SJCRH30 (cell line): Measurements from ENCODE around the gene SYCP2. TPM values are rescaled to one million over a fixed set of nuclear protein-coding genes. Genes with fewer than 3 reads are reported as not detected.

Source experiments
- DNase-seq, 2 experiments: peaks; one replicate each; pipeline ENCODE4 v3.0.0-alpha.2; 2015 to 2020
- H3K27ac ChIP-seq: fragments of 250-450 bp; sonication (Bioruptor Pico); 2 replicates; pipeline ENCODE4 v1.5.1; 2020; ENCODE audit warnings: mild to moderate bottlenecking, moderate library complexity
- H3K27me3 ChIP-seq: fragments of 250-450 bp; sonication (Bioruptor Pico); 2 replicates; pipeline ENCODE4 v1.5.1; 2020; ENCODE audit warnings: mild to moderate bottlenecking, moderate library complexity
- H3K36me3 ChIP-seq: fragments of 250-450 bp; sonication (Bioruptor Pico); 2 replicates; pipeline ENCODE4 v1.5.1; 2020; ENCODE audit warnings: mild to moderate bottlenecking, moderate library complexity
- H3K4me1 ChIP-seq: fragments of 250-450 bp; sonication (Bioruptor Pico); 2 replicates; pipeline ENCODE4 v1.5.1; 2020; ENCODE audit warnings: mild to moderate bottlenecking, moderate library complexity
- H3K4me3 ChIP-seq: fragments of 250-450 bp; sonication (Bioruptor Pico); 2 replicates; pipeline ENCODE4 v1.5.1; 2020; ENCODE audit warnings: mild to moderate bottlenecking, moderate library complexity
- H3K9me3 ChIP-seq: fragments of 250-450 bp; sonication (Bioruptor Pico); replicated peaks from 2 replicates; pipeline ENCODE4 v1.5.1; 2020; ENCODE audit warnings: mild to moderate bottlenecking, moderate library complexity
- total RNA-seq: library from RNA; depleted of rRNA; stranded (reverse); fragments of >200 nt; shearing (Covaris generic); gene quantifications from 2 replicates; pipeline ENCODE4 v1.2.3, GENCODE V29; 2014

Gene SYCP2
- total RNA-seq, 1 experiment from 2014 or later: 0.75 TPM

DNA sequence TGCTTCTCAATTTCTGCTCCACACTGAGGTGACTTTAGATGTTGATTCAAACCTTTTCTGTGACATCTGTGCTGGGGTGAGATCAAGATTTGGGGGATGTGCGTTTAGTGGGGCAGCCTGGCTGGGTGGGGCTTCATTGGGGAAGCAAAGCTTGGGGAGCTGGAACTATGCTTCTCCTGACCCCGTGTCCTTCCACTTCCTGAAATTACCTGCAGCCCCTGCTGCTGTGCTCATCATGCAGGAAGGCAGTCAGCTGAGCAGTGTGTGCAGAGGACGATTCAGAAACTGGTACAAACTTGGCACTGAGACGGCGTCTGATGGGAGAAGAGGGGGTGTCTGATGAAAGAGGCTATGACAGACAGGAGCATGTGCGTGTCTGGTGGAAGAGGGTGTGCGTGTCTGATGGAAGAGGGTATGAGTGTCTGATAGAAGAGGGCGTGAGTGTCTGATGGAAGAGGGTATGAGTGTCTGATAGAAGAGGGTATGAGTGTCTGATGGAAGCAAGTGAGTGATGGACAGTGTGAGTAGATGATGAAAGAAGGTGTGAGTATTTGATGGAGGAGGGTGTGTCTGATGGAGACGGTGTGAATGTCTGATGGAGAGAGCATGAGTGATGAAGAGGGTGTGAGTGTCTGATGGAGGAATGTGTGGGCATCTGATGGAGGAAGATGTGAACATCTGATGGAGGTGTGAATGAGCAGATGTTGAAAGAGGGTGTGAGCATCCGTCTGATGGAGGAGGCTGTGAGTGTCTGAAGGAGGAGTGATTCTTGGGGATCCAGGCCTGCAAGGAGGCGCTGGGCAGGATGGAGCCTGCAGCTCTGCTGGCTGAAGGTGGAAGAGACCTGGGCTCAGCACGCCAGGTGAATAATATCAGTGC lies 103.4 kb downstream of the SYCP2 start:
- no peaks in the 10 kb centered on the region for H3K36me3 ChIP-seq
- H3K27me3 ChIP-seq: peaks cover 46% of the 10 kb centered on the region
- H3K4me1 ChIP-seq: peaks cover 6% of the 10 kb centered on the region
- no peaks in the 10 kb centered on the region for H3K9me3 ChIP-seq
- no peak overlapping the region for H3K27ac ChIP-seq
- H3K4me3 ChIP-seq: no peak overlapping the region
- DNase-seq: no peak

DNA sequence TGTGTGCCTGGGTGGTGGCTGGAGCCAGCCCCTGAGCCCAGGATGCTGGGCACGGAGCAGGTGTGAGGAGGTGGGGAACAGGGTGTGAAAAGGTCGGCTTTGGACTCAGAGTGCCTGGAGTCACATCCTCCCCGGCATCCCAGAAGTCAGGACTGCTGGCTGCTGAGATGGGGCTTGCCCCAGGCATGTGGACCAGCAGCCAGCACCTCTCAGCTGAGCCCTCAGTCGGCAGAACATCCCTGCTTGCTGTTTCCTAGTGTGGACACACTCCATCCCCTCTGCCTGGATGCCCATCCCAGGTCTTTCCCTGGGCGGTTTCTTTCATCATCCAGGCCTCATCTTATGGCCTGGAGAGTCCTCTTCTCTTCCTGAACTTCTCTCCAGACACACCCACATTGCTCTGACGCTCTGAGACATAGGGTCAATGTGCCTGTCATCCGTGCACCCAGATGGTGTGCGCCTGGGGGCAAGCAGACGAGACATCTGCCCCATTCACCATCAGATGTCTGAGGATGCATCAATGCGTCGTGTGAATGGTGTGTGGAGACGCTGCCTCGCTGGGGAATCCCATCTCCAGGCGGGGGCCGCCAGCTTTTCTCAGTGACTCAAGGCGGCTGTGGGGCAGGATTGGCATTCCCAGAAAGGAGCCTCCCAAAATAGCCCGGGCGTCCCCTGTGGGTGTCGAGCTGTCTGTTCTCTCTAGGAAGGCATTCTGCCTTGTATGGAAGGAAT lies 104.2 kb downstream of the SYCP2 start:
- Histone ChIP-seq H3K9me3 (no peaks in the 10 kb centered on the region), H3K36me3 (no peaks in the 10 kb centered on the region), H3K27me3 (peaks cover 49% of the 10 kb centered on the region), H3K27ac (no peak overlapping the region), H3K4me3 (no peak overlapping the region), H3K4me1 (no peaks in the 10 kb centered on the region)
- DNase-seq: no peak

DNA sequence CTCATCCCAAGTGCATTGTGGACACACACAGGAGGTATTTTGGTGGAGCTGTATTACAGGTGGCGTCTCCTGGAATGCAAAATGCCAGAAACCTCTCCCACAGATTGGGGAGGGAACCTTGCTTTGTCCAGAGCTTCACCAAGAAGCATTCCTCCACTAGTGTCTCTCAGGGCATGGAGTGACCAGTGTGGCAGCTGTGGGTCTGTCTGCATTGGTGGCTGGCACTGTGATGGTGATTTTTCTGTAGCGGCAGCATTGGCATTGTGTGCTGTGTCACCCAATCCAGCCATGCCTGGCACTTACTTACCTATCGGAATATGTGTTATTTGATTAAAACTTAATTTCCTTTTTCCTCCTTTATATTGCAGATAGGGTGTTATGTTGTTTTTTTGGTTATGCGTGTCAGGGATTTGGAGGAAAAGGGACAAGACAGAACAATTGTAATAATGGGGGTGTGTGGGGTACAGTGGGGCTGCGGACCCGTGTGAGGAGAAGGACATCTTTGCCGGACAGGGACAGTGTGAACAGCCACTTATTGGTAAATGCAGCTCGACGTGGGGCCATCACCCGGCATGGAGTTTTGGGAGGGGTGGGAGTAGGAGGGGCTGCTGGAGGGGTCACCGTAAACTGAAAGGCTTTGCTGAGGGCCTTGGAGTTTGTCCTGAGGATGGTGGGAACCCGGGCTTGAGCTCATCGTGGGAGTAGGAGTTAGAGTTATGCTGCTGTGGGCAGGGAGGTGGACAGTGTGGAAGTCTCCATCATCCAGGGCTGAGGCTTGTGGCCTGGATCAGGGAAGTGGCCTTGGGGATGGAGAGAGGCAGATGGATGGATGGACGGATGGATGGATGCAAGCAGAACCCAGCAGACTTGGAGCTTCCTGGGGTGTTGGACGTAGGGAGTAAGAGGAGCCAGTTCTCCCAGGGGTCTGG lies 105.0 kb downstream of the SYCP2 start:
- Histone ChIP-seq H3K4me3 (no peak overlapping the region), H3K36me3 (no peaks in the 10 kb centered on the region), H3K27me3 (peaks cover 54% of the 10 kb centered on the region), H3K9me3 (no peaks in the 10 kb centered on the region), H3K27ac (no peak overlapping the region), H3K4me1 (no peaks in the 10 kb centered on the region)
- DNase-seq: no peak

DNA sequence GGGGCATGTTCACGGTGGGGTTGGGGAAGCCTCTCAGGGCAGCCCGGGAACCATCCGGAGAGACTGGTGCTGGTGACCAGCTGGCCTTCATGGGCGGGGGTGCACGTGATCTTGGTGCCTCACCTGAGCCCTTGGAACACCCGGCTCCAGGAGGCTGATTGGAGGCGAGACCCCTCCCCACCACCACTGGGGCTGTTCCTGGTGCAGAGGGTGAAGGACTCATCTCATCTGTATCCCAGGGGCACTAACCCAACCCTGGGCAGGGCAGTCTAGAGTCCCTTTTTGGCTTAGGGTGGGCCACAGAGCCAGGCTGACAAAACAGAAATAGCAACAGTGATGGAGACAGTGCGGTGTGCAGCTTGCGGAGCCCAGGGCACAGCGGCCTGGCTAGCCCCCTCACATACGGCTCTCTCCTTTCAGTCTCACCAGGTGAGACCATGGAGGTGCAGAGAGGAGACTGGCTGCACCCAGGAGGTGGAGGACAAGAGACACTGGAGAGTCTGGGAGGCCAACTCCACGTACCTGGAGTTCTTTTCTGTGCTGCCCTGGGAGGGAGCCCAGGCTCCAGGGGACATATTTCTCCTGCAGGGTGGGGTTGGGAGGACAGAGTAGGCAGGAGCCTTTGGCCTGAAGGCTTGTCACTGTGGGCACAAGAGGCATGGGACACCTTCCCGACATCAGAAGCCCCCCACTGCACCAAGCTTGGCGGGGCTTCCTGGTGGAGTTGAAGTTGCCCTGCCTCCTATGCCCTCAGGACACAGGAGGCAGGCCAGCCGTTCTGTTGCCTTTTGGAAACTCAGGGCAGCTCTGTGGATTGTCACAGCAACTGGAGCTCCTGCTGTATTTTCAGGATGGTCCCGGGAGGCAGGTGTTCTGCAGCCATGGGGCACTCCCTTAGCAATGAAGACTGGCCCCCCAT lies 106.0 kb downstream of the SYCP2 start:
- H3K36me3 ChIP-seq: no peaks in the 10 kb centered on the region
- DNase-seq: no peak
- no peak overlapping the region for H3K27ac ChIP-seq
- no peaks in the 10 kb centered on the region for H3K4me1 ChIP-seq
- no peak overlapping the region for H3K4me3 ChIP-seq
- H3K9me3 ChIP-seq: no peaks in the 10 kb centered on the region
- peaks cover 58% of the 10 kb centered on the region for H3K27me3 ChIP-seq

DNA sequence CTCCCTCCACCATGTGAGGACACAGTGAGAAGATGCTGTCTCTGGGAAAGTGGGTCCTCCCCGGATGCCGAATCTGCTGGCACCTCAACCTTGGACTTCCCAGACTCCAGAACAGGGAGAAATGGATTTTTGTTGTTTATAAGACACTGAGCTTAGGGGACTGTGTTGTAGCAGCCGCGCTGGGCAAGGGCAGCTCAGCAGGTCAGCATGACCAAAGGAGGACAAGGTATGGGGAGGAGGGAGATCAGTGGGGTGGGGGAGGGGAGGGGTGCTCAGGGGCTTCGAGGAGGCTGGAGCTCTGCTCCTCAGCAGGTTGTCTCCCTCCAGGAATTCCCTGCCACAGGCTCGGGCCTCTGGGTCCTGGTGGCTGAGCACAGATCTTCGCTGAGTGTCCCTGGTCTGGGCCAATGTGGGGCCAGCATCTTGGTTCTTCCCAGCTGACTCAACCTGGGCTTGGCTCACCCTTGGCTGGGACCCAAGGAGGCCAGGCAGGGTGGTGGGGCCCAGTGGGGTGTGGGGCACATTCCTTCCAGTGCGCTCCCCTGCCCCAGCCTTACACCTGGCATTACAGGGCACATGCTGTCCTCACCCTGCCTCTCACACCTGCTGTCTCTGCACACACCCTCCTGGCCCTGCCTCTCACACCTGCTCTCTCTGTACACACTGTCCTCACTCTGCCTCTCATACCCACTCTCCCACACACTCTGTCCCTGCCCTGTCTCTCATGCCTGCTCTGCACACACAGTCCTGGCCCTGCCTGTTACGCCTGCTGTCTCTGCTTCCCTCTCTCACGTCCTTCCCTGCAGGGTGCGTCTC lies 107.3 kb downstream of the SYCP2 start:
- no peaks in the 10 kb centered on the region for H3K9me3 ChIP-seq
- no peaks in the 10 kb centered on the region for H3K36me3 ChIP-seq
- DNase-seq: no peak
- H3K27me3 ChIP-seq: peaks cover 52% of the 10 kb centered on the region
- no peaks in the 10 kb centered on the region for H3K4me1 ChIP-seq
- no peak overlapping the region for H3K4me3 ChIP-seq
- no peak overlapping the region for H3K27ac ChIP-seq

DNA sequence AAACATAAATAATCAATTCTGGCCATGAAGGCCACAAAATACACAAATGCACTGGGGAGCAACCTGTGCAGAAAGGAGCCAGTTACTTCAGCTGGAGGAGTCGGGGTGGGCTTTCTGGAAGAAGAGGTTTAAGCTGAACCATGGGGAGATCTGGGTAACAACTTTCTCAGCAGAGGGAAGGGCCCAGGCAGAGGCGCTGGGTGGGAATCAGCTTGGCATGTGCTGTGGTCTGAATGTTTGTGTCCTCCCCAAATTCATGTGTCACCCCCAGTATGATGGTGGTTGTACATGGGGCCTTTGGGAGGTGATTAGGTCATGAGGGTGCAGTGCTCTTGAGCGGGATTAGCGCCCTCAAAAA lies 107.9 kb downstream of the SYCP2 start:
- Histone ChIP-seq H3K36me3 (no peaks in the 10 kb centered on the region), H3K4me3 (no peak overlapping the region), H3K4me1 (no peaks in the 10 kb centered on the region), H3K9me3 (no peaks in the 10 kb centered on the region), H3K27ac (no peak overlapping the region), H3K27me3 (peaks cover 46% of the 10 kb centered on the region)
- DNase-seq: no peak

DNA sequence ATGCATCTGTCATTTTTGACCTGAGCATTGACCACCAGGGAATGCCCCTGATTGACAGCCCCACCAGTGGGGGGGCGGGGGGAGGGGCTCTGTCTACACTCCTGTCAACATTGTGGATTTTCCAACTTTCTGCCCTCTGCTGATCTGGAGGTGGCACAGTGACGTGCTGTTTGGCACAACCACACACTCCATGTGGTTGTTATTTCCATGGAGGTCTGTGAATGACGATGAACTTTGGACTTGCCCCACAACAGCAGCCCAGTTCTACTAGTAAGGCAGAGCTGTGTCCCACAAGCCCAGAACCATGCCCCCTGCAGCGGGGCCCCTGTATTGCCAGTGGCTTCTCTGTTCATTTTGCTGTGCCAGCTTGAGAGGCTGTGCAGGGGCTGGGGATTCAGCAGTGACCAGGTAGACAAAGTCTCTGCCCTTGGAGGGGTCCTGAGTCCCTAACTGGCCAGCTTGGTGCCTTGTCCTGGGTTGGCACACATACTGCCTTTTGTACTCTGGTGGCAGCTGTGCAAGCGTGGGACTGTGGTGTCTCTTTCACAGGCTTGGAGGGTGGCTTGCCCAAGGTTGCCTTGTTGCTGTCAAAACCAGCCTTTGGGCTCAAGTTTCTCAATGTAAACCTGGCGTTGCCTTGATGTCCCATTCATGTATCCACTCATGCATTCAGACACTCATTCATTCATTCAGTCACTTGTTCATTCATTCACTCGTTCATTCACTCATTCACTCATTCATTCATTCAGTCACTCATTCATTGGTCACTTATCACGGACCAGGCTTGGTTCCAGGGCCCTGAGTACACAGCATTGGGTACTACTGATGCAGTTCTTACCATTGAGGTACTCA lies 108.5 kb downstream of the SYCP2 start:
- Histone ChIP-seq H3K27me3 (peaks cover 45% of the 10 kb centered on the region), H3K4me1 (no peaks in the 10 kb centered on the region), H3K36me3 (no peaks in the 10 kb centered on the region), H3K4me3 (no peak overlapping the region), H3K27ac (no peak overlapping the region), H3K9me3 (no peaks in the 10 kb centered on the region)
- no peak for DNase-seq

DNA sequence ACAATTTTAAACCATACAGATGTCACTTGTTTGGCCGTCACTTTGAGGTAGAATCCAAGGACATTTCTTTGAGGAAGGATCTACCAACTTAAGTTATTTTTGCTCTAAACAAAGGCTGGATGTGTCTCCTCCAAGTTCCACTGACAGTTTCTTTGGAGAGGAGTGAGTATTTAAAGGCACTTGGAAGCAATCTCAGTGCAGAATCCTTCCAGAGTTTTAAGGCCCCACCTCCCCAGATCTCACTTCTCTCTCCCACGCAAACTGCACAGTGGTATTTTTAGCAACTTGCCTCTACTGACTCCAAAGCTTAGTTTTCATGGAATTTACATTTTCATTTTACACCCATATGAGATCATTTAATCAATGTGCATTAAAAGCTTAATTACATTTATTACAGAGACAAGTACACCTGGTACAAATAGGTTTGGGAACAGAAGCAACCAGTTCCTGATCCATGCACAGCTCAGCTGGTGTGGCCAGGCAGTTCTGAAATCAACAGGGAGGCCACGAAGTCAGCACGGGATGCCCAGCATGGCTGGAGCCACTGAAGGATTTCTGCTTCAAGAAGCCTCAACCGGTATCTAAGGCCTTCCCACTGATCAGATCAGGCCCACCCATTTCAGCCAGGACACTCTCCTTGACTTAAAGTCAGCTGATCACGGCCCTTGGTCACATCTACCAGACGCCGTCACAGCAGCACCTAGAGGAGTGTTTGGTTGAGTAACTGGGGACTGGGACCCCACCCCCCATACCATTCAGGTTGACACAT lies 109.8 kb downstream of the SYCP2 start:
- Histone ChIP-seq H3K36me3 (no peaks in the 10 kb centered on the region), H3K9me3 (no peaks in the 10 kb centered on the region), H3K4me1 (no peaks in the 10 kb centered on the region), H3K27ac (no peak overlapping the region), H3K4me3 (no peak overlapping the region), H3K27me3 (peaks cover 42% of the 10 kb centered on the region)
- no peak for DNase-seq

DNA sequence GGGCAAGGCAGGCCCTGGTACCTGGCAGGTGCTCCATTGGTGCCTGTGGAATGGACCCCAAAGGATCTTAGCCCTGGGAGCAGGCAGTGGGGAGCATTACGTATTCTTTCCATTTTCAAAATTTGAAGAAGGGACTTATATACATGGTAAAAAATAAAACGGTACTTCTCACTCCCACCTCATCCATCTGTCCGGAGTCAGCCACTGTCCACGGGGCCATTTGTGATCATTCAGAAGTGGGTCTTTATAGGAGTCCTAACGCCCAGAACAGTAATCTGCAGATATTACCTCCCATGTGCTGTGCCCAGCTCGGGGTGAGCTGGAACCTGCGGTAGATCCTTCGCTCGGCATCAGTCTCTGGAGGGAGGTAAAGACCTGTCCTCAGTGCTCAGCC lies 110.4 kb downstream of the SYCP2 start:
- no peak overlapping the region for H3K4me3 ChIP-seq
- no peak overlapping the region for H3K27ac ChIP-seq
- H3K36me3 ChIP-seq: no peaks in the 10 kb centered on the region
- peaks cover 42% of the 10 kb centered on the region for H3K27me3 ChIP-seq
- H3K4me1 ChIP-seq: no peaks in the 10 kb centered on the region
- H3K9me3 ChIP-seq: no peaks in the 10 kb centered on the region
- no peak for DNase-seq

DNA sequence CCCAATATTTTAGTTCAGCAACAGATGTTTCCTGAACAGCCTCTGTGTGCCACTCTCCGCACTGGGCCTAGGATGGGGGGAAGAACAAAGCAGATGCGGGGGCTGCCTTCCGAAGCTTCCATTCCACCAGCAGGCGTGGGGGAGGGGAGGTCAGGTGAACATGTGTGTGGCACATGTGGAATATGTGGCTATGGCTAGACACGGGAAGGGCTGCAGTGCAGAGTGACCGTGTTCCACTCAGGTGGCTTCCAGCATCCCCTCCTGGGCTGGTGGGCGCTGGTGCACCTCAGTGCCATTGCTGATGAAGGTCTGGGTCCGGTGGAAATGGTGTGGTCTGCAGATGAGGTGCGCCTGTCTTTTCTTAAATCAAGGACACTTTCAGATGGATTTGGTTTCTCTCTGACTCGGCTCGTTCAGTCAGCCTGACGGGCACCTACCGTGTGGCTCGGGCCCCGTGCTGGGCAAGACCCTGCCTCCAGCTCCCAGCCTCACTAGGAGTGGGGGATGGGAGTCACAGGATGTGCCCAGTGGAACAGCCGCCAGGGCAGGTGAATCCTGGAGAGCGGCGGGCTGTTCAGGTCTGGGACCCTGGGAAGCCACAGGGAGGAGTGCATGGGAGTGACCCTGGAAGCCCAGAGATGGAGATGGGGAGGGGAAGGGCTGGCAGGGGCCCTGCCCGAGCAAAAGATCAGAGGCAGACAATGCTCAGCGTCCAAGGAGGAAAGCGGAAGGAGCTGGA lies 111.0 kb downstream of the SYCP2 start:
- no peaks in the 10 kb centered on the region for H3K9me3 ChIP-seq
- H3K4me1 ChIP-seq: no peaks in the 10 kb centered on the region
- no peak overlapping the region for H3K4me3 ChIP-seq
- peaks cover 42% of the 10 kb centered on the region for H3K27me3 ChIP-seq
- no peak overlapping the region for H3K27ac ChIP-seq
- no peaks in the 10 kb centered on the region for H3K36me3 ChIP-seq
- no peak for DNase-seq

DNA sequence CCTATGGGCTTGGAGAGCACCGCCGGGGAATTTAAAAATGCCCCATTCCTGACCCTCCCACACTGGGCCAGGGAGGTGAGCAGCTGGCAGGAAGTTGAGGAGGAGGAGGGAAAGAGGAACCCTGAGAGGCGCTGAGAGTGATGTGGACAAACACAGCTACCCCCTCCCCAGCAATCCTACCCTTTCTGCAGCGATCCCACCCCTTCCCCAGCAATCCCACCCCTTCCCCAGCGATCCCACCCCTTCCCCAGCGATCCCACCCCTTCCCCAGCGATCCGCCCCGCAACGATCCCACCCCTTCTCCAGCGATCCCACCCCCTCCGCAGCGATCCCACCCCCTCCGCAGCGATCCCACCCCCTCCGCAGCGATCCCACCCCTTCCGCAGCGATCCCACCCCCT lies 111.6 kb downstream of the SYCP2 start:
- peaks cover 43% of the 10 kb centered on the region for H3K27me3 ChIP-seq
- DNase-seq: no peak
- H3K9me3 ChIP-seq: no peaks in the 10 kb centered on the region
- no peaks in the 10 kb centered on the region for H3K4me1 ChIP-seq
- H3K27ac ChIP-seq: no peak overlapping the region
- no peak overlapping the region for H3K4me3 ChIP-seq
- no peaks in the 10 kb centered on the region for H3K36me3 ChIP-seq

DNA sequence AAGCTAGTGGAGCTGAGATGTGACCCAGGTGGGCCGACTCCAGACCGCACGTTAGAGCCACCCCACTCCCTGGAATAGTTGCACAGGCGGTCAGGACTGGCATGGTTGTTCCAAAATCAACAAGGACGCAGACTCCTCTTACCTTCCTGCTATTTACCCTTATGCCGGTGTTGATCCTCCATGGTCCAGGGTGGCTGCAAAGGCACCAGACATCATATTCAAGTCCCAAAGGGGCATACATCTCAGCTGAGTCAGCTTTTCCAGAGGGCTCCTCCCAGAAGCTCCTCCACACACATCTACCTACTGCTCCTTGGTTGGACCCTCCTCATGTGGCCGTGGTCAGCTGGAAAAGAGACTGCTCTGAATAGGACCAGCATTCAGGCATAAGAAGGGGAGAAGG lies 112.2 kb downstream of the SYCP2 start:
- H3K9me3 ChIP-seq: no peaks in the 10 kb centered on the region
- H3K27ac ChIP-seq: no peak overlapping the region

More for the DNA sequence above, 112.2 kb downstream of the SYCP2 start:
- Histone ChIP-seq H3K27me3 (peaks cover 47% of the 10 kb centered on the region), H3K4me3 (no peak overlapping the region), H3K36me3 (no peaks in the 10 kb centered on the region), H3K4me1 (no peaks in the 10 kb centered on the region)
- DNase-seq: no peak
